Brain pericyte (primary cell): Measurements from ENCODE around the gene GSTM1.

Experiments used
- DNase-seq: peaks from one replicate; pipeline ENCODE4 v3.0.0-alpha.2; 2012; ENCODE audit warnings: low read depth, low spot score

GSTM1 gene

GRCh38 chr1:109687641-109688499 lies at the start of gene GSTM1:
Gene GSTM1, plus strand, starts transcription at chr1:109687817. Its CDS starts 57 bp downstream, at chr1:109687874.
- DNase-seq: no peak

GRCh38 chr1:109639063-109639840 lies 48.4 kb upstream of the GSTM1 start:
- DNase-seq: no peak

- no peak for DNase-seq
Measured at GRCh38 chr1:109639841-109640184, 47.8 kb upstream of the GSTM1 start.

- DNase-seq: no peak
Measured at GRCh38 chr1:109640285-109640865, 47.2 kb upstream of the GSTM1 start.

- no peak for DNase-seq
Measured at GRCh38 chr1:109641078-109641740, 46.4 kb upstream of the GSTM1 start.

- no peak for DNase-seq
Measured at GRCh38 chr1:109641861-109642260, 45.8 kb upstream of the GSTM1 start.

- no peak for DNase-seq
Measured at GRCh38 chr1:109642626-109643025, 45.0 kb upstream of the GSTM1 start.

- no peak for DNase-seq
Measured at GRCh38 chr1:109643385-109644230, 44.0 kb upstream of the GSTM1 start.

- DNase-seq: no peak
Measured at GRCh38 chr1:109644670-109645069, 42.9 kb upstream of the GSTM1 start.

GRCh38 chr1:109649491-109649914 lies 38.1 kb upstream of the GSTM1 start:
- no peak for DNase-seq

GRCh38 chr1:109650609-109651008 lies 37.0 kb upstream of the GSTM1 start:
- no peak for DNase-seq

GRCh38 chr1:109652402-109652801 lies 35.2 kb upstream of the GSTM1 start:
- DNase-seq: no peak

GRCh38 chr1:109653306-109653705 lies 34.3 kb upstream of the GSTM1 start:
- DNase-seq: no peak

- DNase-seq: no peak
Measured at GRCh38 chr1:109654519-109654918, 33.1 kb upstream of the GSTM1 start.

GRCh38 chr1:109655615-109656519 lies 31.8 kb upstream of the GSTM1 start, which contains the start of gene GSTM4:
Gene GSTM4, plus strand, starts transcription at chr1:109656099. Its CDS starts 291 bp downstream, at chr1:109656390.
- peak; percentile 44 for DNase-seq

- no peak for DNase-seq
Measured at GRCh38 chr1:109657395-109657794, 30.2 kb upstream of the GSTM1 start.

- no peak for DNase-seq
Measured at GRCh38 chr1:109657970-109658369, 29.6 kb upstream of the GSTM1 start.

GRCh38 chr1:109658533-109659042 lies 29.0 kb upstream of the GSTM1 start:
- no peak for DNase-seq

GRCh38 chr1:109659145-109659544 lies 28.5 kb upstream of the GSTM1 start:
- DNase-seq: no peak
